ENCODE data around the gene TARS2.

TARS2 gene

DNA sequence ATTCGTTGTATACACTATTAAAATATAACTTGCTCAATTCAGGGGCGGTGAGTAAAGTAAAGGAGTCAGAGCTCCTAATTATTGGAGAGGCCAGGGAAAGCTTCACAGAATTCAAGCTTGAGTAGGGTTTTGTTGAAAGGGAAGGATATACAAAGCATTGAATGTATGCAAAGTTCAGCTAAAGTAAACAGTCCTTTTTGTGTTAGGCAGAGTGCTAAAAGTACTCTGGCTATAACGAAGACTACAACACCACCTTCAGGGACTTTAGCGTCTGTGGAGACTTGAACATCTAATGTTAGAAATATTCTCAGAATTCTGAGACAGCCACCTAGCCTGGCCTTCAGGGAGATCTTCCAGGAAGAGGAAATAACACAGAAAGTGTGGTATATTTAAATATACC, 29.4 kb downstream of the TARS2 start:
- in situ Hi-C loops (cut with MboI; ENCODE audit: low sequenced_read_pairs, unreplicated experiment): no loop called here
- TF ChIP-seq, protein P1, sequence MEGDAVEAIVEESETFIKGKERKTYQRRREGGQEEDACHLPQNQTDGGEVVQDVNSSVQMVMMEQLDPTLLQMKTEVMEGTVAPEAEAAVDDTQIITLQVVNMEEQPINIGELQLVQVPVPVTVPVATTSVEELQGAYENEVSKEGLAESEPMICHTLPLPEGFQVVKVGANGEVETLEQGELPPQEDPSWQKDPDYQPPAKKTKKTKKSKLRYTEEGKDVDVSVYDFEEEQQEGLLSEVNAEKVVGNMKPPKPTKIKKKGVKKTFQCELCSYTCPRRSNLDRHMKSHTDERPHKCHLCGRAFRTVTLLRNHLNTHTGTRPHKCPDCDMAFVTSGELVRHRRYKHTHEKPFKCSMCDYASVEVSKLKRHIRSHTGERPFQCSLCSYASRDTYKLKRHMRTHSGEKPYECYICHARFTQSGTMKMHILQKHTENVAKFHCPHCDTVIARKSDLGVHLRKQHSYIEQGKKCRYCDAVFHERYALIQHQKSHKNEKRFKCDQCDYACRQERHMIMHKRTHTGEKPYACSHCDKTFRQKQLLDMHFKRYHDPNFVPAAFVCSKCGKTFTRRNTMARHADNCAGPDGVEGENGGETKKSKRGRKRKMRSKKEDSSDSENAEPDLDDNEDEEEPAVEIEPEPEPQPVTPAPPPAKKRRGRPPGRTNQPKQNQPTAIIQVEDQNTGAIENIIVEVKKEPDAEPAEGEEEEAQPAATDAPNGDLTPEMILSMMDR (IDR thresholded peaks at IDR 0.05; ENCODE audit: borderline replicate concordance, control extremely low read depth, extremely low read depth, insufficient read depth, missing control alignments): peak; percentile 41
- DNase-seq (ENCODE audit: low spot score): peak; percentile 52

DNA sequence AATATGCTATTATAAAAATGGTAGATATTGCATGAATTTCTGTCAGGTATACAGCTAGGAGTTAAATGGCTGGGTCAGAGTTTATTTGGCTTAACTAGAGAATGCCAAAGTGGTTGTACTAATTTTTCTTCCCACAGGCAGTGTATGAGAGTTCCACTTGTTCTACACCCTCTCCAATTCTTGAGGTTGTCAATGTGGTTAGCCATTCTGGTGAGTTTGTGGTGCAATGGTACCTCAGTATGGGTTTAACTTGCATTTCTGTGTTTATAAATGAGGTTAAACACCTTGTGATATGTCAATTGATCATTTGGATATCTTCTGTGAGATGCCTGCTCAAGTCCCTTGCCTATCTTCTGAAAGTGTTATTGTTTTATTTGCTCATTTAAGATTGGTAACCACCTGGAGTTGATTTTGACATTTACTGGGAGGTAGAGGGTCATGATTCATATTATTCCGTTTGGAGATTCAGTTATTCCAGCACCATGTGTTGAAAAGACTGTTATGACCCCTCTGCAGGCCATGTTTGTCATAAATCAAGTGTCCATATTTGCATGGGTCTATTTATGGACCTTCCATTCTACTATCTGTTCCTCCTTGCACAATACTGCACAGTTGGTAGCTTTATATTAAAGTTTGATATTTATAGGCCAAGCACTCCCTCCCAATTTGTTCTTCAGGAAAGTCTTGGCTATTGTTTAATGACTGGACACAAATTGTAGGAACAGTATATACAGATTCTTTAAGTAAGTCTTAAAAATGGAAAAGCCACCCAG, 34.2 kb downstream of the TARS2 start:
- TF ChIP-seq, protein P1 (IDR thresholded peaks at IDR 0.05; ENCODE audit: borderline replicate concordance, control extremely low read depth, extremely low read depth, insufficient read depth, missing control alignments): no peak

DNA sequence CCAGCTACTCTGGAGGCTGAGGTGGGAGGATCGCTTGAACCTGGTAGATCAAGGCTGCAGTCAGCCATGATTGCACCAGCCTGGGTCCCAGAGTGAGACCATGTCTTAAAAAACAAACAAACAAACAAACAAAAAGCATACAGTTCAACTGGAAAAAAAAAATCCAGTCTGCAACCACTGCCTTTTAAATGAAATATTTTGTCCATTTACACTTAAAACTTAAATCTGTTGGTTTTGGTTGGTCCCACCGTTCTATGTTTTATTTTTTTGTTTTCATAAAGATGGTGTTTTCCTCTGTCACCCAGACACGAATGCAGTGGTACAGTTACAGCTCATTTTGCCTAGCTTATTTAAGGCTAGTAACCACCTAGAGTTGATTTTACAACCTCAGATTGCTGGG, 38.1 kb downstream of the TARS2 start:
- no peak for DNase-seq (ENCODE audit: low spot score)
- TF ChIP-seq, protein P1 (IDR thresholded peaks at IDR 0.05; ENCODE audit: borderline replicate concordance, control extremely low read depth, extremely low read depth, insufficient read depth, missing control alignments): no peak
- in situ Hi-C loops (cut with MboI; ENCODE audit: low sequenced_read_pairs, unreplicated experiment): no loop called here

More for the DNA sequence above, 34.2 kb downstream of the TARS2 start:
- in situ Hi-C loops (cut with MboI; ENCODE audit: low sequenced_read_pairs, unreplicated experiment): no loop called here
- DNase-seq (ENCODE audit: low spot score): no peak

DNA sequence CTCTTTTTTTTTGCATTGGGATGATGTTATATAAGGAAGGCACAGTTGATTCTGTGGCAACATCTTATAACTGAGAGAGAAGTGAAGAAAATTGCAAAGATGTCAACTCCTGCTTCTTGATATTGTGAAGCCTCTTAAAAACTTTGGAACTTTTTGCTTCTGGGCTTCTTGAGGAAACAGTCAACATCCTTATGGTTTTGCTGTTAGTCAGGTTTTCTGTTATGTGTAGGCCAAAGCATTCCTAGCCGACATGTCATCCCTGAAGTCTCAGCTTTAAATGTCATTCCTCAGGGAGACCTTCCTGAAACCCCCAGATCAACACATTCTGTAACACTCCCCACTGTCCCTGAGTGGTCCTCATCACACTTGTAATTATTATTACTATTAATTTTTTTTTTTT, 41.0 kb downstream of the TARS2 start:
- no peak for DNase-seq (ENCODE audit: low spot score)
- TF ChIP-seq, protein P1 (IDR thresholded peaks at IDR 0.05; ENCODE audit: borderline replicate concordance, control extremely low read depth, extremely low read depth, insufficient read depth, missing control alignments): no peak
- in situ Hi-C loops (cut with MboI; ENCODE audit: low sequenced_read_pairs, unreplicated experiment): no loop called here

DNA sequence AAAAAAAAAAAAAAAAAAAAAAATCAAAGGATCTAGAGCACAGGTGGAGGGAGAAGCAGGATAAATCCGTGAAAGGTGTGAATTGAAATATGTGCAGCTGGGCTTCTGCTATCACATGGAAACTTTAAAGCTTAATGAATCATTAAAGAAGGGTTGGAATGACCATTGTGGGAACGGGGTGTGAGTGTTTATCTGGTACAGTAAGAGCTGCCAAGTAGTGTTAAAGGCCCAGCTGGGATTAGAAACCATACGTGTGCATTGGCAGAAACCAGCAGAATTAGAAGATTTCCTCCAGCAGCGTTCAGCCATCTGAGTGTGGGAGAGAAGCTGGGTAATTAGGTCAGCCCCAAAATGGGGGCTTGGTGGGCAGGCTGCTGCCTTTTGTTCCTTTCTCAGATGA, 41.8 kb downstream of the TARS2 start:
- in situ Hi-C loops (cut with MboI; ENCODE audit: low sequenced_read_pairs, unreplicated experiment): no loop called here
- no peak for DNase-seq (ENCODE audit: low spot score)
- TF ChIP-seq, protein P1 (IDR thresholded peaks at IDR 0.05; ENCODE audit: borderline replicate concordance, control extremely low read depth, extremely low read depth, insufficient read depth, missing control alignments): no peak

DNA sequence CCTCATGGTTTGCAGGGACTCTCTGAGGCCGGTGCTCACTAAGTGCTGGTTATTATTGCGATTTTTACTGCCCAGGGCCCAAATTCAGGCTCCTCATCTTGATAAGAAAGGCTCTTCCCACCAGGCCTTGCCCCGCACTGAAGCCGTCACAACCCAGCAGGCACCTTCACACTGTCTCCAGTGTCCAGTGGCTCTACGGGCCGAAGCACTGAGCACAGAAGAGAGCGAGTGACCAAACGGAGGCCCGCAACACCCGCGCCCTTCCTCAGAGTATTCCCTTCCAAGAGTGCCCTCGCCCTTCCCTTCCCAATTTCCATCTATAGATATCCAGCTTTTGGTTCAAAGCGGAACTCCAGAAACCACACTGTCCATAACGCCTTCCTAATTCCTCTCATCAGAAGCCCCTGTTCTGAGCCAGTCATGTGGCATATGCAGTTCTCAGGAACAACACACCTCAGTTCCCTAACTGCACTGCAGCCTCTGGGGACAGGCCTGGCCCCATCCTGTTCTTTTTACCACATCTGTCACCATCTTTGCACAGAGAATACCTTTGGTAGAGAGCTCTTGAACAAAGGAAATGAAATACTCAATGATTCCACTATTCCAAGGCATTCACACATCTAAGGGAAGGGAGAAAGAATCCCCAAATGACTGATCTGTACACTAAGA, 43.4 kb downstream of the TARS2 start:
- DNase-seq (ENCODE audit: low spot score): no peak
- TF ChIP-seq, protein P1 (IDR thresholded peaks at IDR 0.05; ENCODE audit: borderline replicate concordance, control extremely low read depth, extremely low read depth, insufficient read depth, missing control alignments): no peak
- in situ Hi-C loops (cut with MboI; ENCODE audit: low sequenced_read_pairs, unreplicated experiment): no loop called here
